HCT116 (cell line): ENCODE data around the gene CASP9.

Source experiments
- ATF3 ChIP-seq: IDR thresholded peaks from 2 replicates; pipeline ENCODE4 v1.6.1; 2012
- CBX3 ChIP-seq: IDR thresholded peaks from 2 replicates; pipeline ENCODE4 v1.6.1; 2012; ENCODE audit warnings: low read depth
- EZH2 ChIP-seq: fragments of 200-600 bp; sonication (generic); IDR thresholded peaks from 2 replicates; pipeline ENCODE4 v1.6.1; 2017; ENCODE audit warnings: antibody characterized with exemption, mixed run types
- POLR2A ChIP-seq: IDR thresholded peaks from 2 replicates; pipeline ENCODE4 v1.7.0; 2011; ENCODE audit warnings: borderline replicate concordance; ENCODE audit not compliant: insufficient read depth, insufficient read length; ENCODE audit errors: extremely low read depth
- POLR2AphosphoS5 ChIP-seq: IDR thresholded peaks from 2 replicates; pipeline ENCODE4 v1.6.1; 2011; ENCODE audit warnings: mild to moderate bottlenecking, low read depth, low read length, moderate library complexity
- REST ChIP-seq: IDR thresholded peaks from 2 replicates; pipeline ENCODE4 v1.6.1; 2012; ENCODE audit warnings: low read depth
- SIN3A ChIP-seq: IDR thresholded peaks from 2 replicates; pipeline ENCODE4 v1.6.1; 2012; ENCODE audit warnings: low read depth
- TCF7L2 ChIP-seq: IDR thresholded peaks from 2 replicates; pipeline ENCODE4 v1.7.0; 2011; ENCODE audit warnings: borderline replicate concordance, inconsistent platforms; ENCODE audit not compliant: insufficient read depth, insufficient read length; ENCODE audit errors: extremely low read depth
- ZFX ChIP-seq: fragments of 450-650 bp; IDR thresholded peaks from 2 replicates; pipeline ENCODE4 v1.6.1; 2017
- TF ChIP-seq, protein P1 (sequence below), 3 experiments: fragments of 200-600 bp in 1 of 3; sonication (generic) in 1 of 3; IDR thresholded peaks in 2 of 3; conservative IDR thresholded peaks in 1 of 3; 2 replicates each; pipeline ENCODE4 v1.5.1; 2012 to 2017; ENCODE audit warnings: low read depth in 2 of 3, low read length in 2 of 3, antibody characterized with exemption in 1 of 3, borderline replicate concordance in 1 of 3, control low read depth in 1 of 3, mild to moderate bottlenecking in 1 of 3, mixed read lengths in 1 of 3, mixed run types in 1 of 3, moderate library complexity in 1 of 3; ENCODE audit not compliant: insufficient read depth in 1 of 3

- TF ChIP-seq EZH2 (no peak), ZFX (no peak), POLR2A (no peak), CBX3 (no peak), SIN3A (no peak), ATF3 (no peak), POLR2AphosphoS5 (no peak), REST (no peak), TCF7L2 (no peak)
- TF ChIP-seq, protein P1, sequence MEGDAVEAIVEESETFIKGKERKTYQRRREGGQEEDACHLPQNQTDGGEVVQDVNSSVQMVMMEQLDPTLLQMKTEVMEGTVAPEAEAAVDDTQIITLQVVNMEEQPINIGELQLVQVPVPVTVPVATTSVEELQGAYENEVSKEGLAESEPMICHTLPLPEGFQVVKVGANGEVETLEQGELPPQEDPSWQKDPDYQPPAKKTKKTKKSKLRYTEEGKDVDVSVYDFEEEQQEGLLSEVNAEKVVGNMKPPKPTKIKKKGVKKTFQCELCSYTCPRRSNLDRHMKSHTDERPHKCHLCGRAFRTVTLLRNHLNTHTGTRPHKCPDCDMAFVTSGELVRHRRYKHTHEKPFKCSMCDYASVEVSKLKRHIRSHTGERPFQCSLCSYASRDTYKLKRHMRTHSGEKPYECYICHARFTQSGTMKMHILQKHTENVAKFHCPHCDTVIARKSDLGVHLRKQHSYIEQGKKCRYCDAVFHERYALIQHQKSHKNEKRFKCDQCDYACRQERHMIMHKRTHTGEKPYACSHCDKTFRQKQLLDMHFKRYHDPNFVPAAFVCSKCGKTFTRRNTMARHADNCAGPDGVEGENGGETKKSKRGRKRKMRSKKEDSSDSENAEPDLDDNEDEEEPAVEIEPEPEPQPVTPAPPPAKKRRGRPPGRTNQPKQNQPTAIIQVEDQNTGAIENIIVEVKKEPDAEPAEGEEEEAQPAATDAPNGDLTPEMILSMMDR (IDR thresholded peaks at IDR 0.05 in 2 of 3, conservative IDR thresholded peaks at IDR 0.05 in 1 of 3; ENCODE audit: borderline replicate concordance in 1 of 3, insufficient read depth in 1 of 3, low read depth in 2 of 3, low read length in 2 of 3): no peak
Measured at GRCh38 chr1:15443281-15443680, 80.7 kb downstream of the CASP9 start.
